Measurements from ENCODE around the gene UBE2QL1.

Gene UBE2QL1

DNA sequence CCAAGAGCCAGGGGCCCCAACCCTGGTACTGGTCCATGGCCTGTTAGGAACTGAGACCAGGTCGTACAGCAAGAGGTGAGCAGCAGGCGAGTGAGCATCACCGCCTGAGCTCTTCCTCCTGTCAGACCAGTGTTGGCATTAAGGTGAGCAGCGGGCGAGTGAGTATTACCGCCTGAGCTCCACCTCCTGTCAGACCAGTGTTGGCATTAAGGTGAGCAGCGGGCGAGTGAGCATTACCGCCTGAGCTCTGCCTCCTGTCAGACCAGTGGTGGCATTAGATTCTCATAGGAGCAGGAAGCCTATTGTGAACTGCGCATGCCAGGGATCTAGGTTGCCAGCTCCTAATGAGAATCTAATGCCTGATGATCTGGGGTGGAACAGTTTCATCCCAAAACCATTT, 31.0 kb upstream of the UBE2QL1 start:
- Mint-ChIP-seq H3K4me3 (no peak overlapping the region), H3K36me3 (ENCODE audit: low read depth) (no peaks in the 10 kb centered on the region), H3K9me3 (no peaks in the 10 kb centered on the region), H3K4me1 (ENCODE audit: low read depth) (no peaks in the 10 kb centered on the region), H3K27ac (no peak overlapping the region), H3K27me3 (ENCODE audit: low read depth) (no peaks in the 10 kb centered on the region)

DNA sequence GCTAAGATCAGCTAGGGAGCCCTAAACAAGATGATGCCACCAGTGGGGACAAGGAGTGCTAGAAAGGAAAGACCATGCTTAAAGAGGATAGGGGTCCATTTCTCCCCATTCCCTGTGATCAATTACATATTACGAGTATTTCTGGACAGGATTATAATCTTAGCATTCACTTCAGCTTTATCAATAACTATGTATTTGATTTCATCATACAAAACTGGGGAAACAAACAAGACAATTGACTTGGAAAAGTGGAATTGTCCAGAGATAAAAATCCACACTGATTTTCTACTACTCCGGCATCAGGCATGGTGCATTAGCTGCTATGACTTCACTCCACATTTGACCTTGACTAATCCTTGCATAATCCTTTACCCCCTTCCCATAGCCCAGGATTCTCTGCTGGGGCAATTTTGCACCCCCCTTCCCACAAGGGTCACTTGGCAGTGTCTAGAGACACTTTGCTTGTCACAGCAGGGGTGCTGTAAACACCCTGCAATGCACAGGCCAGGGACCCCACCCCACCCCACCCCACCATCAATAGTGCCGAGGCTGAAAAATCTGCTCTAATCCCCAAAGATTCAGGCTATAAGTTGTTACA, 29.9 kb upstream of the UBE2QL1 start:
- no peak overlapping the region for H3K4me3 Mint-ChIP-seq
- H3K27ac Mint-ChIP-seq, result no peak overlapping the region
- H3K9me3 Mint-ChIP-seq, result no peaks in the 10 kb centered on the region
- no peaks in the 10 kb centered on the region for H3K4me1 Mint-ChIP-seq (ENCODE audit: low read depth)
- no peaks in the 10 kb centered on the region for H3K36me3 Mint-ChIP-seq (ENCODE audit: low read depth)
- H3K27me3 Mint-ChIP-seq (ENCODE audit: low read depth), result no peaks in the 10 kb centered on the region

DNA sequence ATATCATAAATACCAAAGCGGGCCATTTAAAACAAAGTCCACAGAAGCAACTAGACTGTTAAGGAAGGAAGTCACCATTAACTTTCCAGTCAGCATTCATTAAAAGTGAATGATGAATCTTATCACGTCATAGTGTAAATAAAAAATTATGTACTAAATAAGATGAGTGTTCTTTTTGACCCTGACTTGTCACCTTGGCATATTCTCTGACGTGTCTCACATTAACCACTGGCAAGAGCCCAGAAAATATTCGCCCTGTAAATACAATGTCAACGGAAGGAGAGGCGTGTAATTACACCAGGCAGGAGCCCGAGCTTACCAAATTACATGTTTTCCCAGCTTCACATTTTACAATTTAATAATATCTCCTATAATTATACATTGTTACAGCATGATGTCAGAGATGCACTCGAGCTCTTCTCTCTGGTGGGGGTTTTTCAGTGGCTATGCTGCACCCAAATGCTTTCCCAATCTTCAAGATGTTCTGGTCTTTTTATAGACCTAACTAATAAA, 29.3 kb upstream of the UBE2QL1 start:
- no peaks in the 10 kb centered on the region for H3K9me3 Mint-ChIP-seq
- no peak overlapping the region for H3K27ac Mint-ChIP-seq
- no peaks in the 10 kb centered on the region for H3K27me3 Mint-ChIP-seq (ENCODE audit: low read depth)
- H3K36me3 Mint-ChIP-seq (ENCODE audit: low read depth), result no peaks in the 10 kb centered on the region
- no peak overlapping the region for H3K4me3 Mint-ChIP-seq
- H3K4me1 Mint-ChIP-seq (ENCODE audit: low read depth), result no peaks in the 10 kb centered on the region

DNA sequence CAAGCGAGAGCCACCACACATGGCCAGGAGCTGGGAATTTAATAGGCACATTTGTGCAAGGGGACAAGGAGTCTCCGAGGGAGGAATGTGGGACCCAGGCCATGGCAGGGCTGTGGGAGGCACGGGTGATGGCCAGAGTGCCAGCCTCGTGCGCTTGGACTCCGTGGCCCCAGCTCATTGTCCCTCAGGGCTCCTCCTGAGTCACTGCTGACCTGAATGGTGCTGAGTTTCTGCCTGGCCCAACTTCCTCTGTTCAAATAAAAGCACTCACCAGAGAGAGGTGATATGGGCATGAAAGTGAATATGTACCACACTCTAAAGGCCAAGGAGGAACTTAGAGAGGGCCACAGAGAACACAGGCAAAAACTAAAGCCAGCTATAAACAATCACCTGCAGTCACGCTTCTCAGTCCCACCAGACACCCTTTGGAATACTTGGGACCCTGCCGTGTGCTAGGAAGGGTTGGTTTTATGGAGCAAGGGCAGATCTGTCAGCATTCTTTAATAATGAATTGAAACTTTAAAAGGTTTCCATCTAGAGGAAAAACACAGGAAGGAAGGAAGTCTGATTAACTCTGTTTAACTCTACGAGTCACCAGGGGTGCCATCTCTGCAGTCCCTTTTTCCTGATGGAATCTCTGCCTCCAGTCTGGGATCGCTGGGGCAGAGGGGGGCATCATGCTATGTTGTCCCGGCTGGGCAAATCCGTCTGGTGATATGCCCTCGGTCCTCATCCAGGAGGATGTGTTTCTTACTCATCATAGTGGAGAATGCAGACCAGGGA, 25.1 kb upstream of the UBE2QL1 start:
- Mint-ChIP-seq H3K4me1 (ENCODE audit: low read depth) (no peaks in the 10 kb centered on the region), H3K27ac (no peak overlapping the region), H3K36me3 (ENCODE audit: low read depth) (no peaks in the 10 kb centered on the region), H3K9me3 (no peaks in the 10 kb centered on the region), H3K27me3 (ENCODE audit: low read depth) (peaks cover 9% of the 10 kb centered on the region), H3K4me3 (no peak overlapping the region)

DNA sequence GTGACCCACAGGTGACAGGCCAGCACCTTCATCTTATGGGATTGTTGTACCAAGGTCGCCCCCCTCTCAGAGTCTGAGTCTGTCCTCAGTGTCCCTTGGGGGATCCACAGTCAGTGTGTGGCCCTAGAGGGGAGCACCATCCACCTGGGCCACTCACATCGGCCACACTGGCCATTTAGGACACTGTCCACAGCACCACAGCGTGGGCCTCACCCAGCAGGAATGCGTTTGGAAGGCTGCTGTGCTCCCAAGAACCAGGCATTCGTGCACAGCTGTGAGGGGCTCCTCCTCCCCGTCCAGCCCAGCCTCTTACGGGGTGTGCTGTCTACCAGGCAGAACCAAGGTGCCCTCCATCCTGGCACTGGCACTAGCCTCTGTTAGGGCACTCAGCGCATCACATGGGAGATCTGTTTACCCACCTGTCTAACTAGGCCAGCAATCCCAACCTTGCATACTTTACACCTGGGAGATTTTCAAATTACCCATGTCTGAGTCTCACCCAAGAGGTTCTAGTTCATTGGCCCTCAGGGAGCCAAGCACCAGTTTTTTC, 24.5 kb upstream of the UBE2QL1 start:
- no peak overlapping the region for H3K4me3 Mint-ChIP-seq
- no peaks in the 10 kb centered on the region for H3K9me3 Mint-ChIP-seq
- no peak overlapping the region for H3K27ac Mint-ChIP-seq
- H3K4me1 Mint-ChIP-seq (ENCODE audit: low read depth), result no peaks in the 10 kb centered on the region
- peaks cover 9% of the 10 kb centered on the region for H3K27me3 Mint-ChIP-seq (ENCODE audit: low read depth)
- H3K36me3 Mint-ChIP-seq (ENCODE audit: low read depth), result no peaks in the 10 kb centered on the region

DNA sequence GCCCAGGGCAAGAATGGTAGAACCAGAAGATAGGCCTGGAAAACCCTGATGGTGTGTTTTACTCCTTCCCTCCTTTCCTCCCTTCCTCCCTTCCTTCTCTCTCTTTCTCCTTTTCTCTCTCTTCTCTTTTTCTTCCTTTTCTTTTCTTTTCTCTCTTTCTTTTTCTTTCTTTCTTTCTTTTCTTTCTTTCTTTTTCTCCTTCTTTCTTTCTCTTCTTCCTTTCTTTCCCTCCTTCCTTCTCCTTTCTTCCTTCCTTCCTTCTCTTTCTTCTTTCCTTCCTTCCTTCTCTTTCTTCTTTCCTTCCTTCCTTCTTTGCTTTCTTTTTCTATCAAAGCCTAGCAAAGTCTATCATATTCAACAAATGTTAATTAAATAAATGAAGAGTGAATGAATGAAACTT, 24.0 kb upstream of the UBE2QL1 start:
- Mint-ChIP-seq H3K27me3 (ENCODE audit: low read depth) (peaks cover 9% of the 10 kb centered on the region), H3K36me3 (ENCODE audit: low read depth) (no peaks in the 10 kb centered on the region), H3K27ac (no peak overlapping the region), H3K9me3 (no peaks in the 10 kb centered on the region), H3K4me3 (no peak overlapping the region), H3K4me1 (ENCODE audit: low read depth) (no peaks in the 10 kb centered on the region)

DNA sequence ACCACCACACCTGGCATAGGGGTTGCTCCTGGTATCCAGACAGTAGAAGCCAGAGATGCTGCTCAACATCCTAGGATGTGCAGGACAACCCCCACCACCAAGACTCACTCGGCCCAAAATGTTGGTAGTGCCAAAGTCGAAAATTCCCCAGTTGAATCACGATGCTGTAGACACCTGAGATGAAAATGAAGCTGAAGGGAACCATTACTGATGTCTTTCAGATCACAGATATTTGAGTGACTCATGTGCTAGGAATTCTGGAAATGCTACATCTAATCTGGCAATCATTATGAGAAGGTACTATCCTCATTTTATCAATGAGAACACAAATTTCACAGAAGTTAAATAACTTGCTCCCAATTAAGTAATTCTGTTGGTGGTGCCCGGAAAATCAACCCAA, 21.0 kb upstream of the UBE2QL1 start:
- peaks cover 9% of the 10 kb centered on the region for H3K27me3 Mint-ChIP-seq (ENCODE audit: low read depth)

DNA sequence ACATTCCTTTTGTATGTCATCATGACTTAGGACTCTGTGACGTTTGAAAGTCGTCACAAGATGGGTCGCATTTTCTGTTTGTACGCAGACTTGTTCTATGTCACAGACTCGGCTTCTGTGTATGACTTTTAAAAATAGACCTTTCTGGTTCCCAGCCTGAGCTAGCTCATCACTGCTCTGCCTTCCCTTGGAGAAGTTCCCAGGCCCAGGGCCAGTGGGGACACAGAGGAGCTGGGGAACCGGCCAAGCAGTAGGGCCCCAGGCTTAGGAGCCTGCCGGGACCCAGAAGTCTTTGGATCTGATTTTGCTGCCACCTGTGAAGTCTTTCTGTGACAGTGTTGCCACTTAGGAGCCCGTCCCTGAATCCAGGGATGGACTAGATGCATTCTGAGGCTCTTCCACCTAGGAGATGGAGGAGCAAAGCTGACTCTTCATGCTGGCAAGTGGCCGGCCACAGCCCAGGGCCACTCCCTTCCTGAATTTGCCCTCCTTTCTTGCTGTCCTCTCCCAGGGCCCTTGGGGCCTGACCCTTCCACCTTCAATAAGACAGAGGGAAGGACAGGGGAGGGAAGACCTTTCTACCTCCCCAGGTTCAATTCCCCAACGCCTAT, 18.1 kb upstream of the UBE2QL1 start:
- H3K27me3 Mint-ChIP-seq (ENCODE audit: low read depth), result peaks cover 10% of the 10 kb centered on the region
- no peak overlapping the region for H3K27ac Mint-ChIP-seq
- no peak overlapping the region for H3K4me3 Mint-ChIP-seq
- H3K36me3 Mint-ChIP-seq (ENCODE audit: low read depth), result no peaks in the 10 kb centered on the region
- no peaks in the 10 kb centered on the region for H3K9me3 Mint-ChIP-seq
- no peaks in the 10 kb centered on the region for H3K4me1 Mint-ChIP-seq (ENCODE audit: low read depth)

More for the DNA sequence above, 21.0 kb upstream of the UBE2QL1 start:
- Mint-ChIP-seq H3K27ac (no peak overlapping the region), H3K36me3 (ENCODE audit: low read depth) (no peaks in the 10 kb centered on the region), H3K4me3 (no peak overlapping the region), H3K4me1 (ENCODE audit: low read depth) (no peaks in the 10 kb centered on the region), H3K9me3 (no peaks in the 10 kb centered on the region)

DNA sequence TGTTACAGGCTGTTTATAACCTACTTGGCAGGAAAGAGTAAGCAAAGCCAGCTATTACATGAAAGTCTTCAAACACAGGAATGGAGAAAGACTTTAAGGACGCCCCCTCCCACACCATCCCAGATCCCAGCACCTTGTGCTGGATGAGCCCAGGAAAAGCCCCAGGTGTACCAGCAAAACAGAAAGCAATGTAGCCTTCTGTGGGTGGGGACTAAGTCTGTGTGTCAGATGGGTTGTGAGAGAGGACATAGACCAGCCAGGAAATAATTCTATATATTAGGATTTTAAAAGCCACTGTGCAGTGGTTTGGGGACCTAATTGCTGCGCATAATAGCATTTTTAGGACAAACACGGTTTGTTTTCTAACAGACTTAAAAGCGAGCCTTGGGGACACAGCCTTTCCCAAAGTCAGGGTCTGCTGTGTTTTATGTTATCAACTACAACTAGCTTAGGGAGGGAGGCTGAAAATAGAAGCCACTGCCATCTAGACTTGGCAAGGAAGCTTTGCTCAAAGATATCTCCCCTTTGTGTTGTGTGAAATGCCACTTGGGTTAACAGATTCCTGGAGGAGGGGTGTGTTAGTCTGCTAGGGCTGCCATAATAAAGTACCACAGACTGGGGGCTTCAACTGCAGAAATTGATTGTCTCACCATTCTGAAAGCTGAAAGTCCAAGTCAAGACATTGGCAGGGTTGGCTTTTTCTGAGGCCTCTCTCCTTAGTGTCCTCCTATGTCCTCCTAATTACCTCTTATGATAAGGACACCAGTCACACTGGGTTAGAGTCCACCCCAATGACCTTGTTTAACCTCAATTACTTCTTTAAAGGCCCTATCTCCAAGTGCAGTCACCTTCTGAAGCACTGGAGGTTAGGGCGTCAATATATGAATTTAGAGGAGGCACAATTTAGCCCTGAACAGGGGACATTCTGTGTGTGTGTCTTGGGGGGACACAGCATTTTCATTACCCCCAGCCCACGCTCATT, 17.2 kb upstream of the UBE2QL1 start:
- H3K9me3 Mint-ChIP-seq, result no peaks in the 10 kb centered on the region
- peaks cover 10% of the 10 kb centered on the region for H3K27me3 Mint-ChIP-seq (ENCODE audit: low read depth)
- no peaks in the 10 kb centered on the region for H3K36me3 Mint-ChIP-seq (ENCODE audit: low read depth)
- no peak overlapping the region for H3K27ac Mint-ChIP-seq
- no peaks in the 10 kb centered on the region for H3K4me1 Mint-ChIP-seq (ENCODE audit: low read depth)
- H3K4me3 Mint-ChIP-seq, result no peak overlapping the region

DNA sequence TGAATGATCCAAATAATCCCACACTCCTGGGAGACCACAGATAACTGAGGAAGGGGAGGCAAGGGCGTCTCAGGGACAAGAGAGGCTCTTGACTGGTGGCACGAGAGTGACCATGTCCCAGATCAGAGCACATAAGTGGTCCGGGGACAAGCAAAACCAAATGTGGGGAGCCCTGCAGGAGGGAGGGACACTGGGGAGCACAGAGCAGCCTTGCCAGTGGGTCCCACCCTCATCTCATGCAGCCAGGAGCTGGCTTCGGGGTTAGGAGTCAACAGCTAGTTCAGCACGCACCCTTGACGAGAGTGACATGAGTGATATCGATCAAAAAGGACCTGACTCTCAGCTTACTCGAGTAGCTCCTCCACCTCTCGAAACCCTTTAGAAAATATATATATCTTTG, 16.5 kb upstream of the UBE2QL1 start:
- Mint-ChIP-seq H3K4me1 (ENCODE audit: low read depth) (no peaks in the 10 kb centered on the region), H3K27me3 (ENCODE audit: low read depth) (peaks cover 10% of the 10 kb centered on the region)

DNA sequence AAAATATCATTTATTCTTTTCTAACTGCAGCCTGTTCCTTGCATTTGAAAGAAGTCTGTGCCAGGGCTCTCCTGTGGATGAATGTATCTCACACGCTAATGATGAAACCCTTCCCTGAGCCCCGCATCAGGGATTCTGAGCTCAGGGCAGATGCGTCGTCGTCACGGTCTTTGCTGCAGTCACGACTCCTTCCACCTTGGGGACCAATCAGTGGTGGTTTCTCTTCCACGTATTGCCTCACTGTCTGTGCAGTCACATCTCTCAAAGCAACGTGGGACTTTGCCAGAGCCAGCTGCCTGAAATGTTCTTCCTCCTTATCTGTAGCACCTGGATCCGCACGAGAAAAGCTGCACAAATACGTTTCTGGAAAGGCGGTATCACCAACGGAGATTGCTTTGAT, 13.9 kb upstream of the UBE2QL1 start:
- no peaks in the 10 kb centered on the region for H3K36me3 Mint-ChIP-seq (ENCODE audit: low read depth)

More for the DNA sequence above, 16.5 kb upstream of the UBE2QL1 start:
- H3K27ac Mint-ChIP-seq, result no peak overlapping the region
- H3K4me3 Mint-ChIP-seq, result no peak overlapping the region
- no peaks in the 10 kb centered on the region for H3K9me3 Mint-ChIP-seq
- no peaks in the 10 kb centered on the region for H3K36me3 Mint-ChIP-seq (ENCODE audit: low read depth)

DNA sequence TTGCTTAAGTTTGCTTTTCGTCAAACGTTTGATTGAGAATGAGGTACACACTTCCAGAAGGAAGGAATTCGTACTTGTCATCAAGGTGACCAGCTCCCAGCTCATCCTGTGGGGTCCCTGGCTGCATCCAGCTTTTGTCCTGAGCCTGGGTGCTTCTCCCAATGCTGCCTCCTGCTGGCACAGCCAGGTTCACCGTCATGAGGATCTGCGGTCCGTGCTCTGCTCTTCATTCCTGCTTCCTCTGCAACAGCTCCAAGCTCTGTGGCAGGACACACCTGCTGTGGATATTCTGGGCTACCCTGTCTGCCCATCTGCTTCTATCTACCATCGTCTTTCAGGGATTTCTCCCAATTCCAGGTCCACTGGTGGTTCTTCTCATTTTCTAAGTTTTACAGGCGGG, 13.3 kb upstream of the UBE2QL1 start:
- no peaks in the 10 kb centered on the region for H3K36me3 Mint-ChIP-seq (ENCODE audit: low read depth)
- H3K4me3 Mint-ChIP-seq, result no peak overlapping the region
- H3K4me1 Mint-ChIP-seq (ENCODE audit: low read depth), result no peaks in the 10 kb centered on the region
- no peaks in the 10 kb centered on the region for H3K9me3 Mint-ChIP-seq
- peaks cover 15% of the 10 kb centered on the region for H3K27me3 Mint-ChIP-seq (ENCODE audit: low read depth)
- no peak overlapping the region for H3K27ac Mint-ChIP-seq

More for the DNA sequence above, 13.9 kb upstream of the UBE2QL1 start:
- Mint-ChIP-seq H3K4me3 (no peak overlapping the region), H3K27me3 (ENCODE audit: low read depth) (peaks cover 15% of the 10 kb centered on the region), H3K27ac (no peak overlapping the region), H3K9me3 (no peaks in the 10 kb centered on the region), H3K4me1 (ENCODE audit: low read depth) (no peaks in the 10 kb centered on the region)

DNA sequence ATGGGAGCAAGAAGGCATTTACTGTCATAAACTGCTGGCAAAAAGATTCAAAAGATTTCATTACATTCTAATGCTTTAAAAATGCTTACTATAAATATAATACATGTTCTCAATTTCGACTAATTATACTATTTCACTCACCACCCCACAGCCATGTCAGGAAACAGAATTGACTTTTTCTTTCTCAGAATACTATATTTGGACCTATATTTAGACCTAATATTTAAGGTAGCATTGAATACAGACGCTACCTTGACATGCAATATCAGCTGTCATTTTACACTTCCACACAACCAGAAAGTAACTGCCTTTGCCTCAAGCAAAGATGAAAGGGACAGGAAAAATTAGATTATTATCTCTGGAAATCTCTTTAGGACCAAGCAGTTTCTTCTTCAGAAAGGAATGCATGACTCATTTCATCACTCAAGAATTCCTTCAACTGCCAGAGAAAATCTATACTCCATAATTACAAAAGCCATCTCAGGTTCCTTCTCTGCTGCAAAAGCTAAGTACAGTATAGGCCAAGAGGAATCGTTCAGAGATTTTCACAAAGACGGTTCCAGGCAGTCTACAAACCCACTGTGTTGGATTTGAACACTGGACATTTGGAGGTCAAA, 11.8 kb upstream of the UBE2QL1 start:
- no peaks in the 10 kb centered on the region for H3K9me3 Mint-ChIP-seq
- H3K27ac Mint-ChIP-seq, result no peak overlapping the region
- no peaks in the 10 kb centered on the region for H3K36me3 Mint-ChIP-seq (ENCODE audit: low read depth)
- no peaks in the 10 kb centered on the region for H3K4me1 Mint-ChIP-seq (ENCODE audit: low read depth)
- H3K4me3 Mint-ChIP-seq, result no peak overlapping the region
- peaks cover 15% of the 10 kb centered on the region for H3K27me3 Mint-ChIP-seq (ENCODE audit: low read depth)
